ENCODE results near the gene TCHHL1.
A peak's percentile ranks its signal among the peaks of the same experiment; 100 is the strongest.

Gene TCHHL1

DNA sequence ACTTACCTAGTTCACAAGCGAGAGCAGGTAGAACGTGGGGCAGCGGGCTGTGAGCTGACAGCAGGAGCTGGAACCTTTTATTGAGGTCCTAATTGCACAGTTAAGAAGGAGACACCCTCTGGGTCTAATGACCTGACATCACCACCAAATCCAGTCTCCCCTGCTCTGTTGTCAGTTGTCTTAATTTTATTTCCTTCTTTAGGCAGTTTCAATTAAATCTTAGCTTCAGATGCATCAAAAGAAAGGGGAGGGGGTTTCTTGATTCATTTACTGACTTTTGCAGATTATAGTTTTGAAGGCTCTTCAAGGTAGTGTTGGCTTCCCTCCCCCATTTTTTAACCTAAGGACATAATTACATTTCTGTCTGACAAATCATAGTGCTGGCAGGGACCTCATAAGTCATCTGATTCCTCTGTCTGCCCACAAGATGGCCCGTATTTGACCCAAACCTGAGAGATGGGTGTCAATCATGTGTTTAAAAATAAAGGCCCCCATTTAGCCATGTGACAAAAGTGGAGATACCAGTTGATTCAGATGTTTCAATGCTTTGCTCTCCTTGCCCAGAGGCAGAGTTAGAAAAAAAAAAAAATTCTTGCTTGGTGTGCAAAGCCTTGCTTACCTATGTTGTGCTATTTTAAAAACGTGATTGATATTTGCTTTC lies at the start of gene TCHHL1:
TSS of gene TCHHL1 (minus strand) at position 51 of the 661 bp plus-strand sequence. CDS start 921 bp downstream, outside the sequence.
- DNase-seq (ENCODE audit: low spot score), result no peak

DNA sequence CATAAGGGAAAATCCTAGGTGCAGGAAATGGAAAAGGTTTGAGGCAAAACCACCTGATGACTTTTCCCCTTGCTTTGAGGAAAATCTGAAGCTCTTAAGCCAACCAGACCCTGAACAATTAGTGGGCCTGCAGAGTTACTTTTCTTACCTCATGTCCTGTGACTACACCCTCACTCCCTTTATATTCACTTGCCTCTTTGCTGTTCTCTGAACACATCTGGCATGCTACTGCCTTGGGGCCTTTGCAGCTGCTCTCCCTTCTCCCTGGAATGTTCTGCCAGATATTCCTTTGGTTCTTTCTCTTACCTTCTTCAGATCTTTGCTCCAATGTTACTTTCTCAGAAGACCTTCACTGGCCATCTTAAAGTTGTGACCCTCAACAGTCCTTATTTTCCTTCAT lies 48.4 kb upstream of the TCHHL1 start:
- no peak for DNase-seq (ENCODE audit: low spot score)

DNA sequence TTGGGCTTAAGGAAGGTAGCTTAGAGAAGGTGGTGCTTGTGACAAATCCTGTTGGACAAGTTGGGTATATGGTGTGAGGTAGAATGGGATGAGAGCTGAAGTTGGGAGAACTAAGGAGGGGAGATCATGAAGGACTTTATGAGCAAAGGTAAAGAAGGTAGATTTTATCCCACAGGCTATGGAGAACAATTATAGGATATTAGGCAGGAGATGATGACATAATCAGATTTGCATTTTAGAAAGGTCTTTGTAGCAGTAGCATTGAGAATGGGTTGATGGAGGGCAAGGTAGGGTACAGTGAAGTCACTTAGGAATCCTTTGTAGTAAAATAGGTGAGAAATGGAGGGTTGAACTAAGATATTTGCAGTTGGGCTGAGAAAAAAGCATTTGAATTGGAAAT lies 41.3 kb upstream of the TCHHL1 start:
- DNase-seq (ENCODE audit: low spot score), result no peak

DNA sequence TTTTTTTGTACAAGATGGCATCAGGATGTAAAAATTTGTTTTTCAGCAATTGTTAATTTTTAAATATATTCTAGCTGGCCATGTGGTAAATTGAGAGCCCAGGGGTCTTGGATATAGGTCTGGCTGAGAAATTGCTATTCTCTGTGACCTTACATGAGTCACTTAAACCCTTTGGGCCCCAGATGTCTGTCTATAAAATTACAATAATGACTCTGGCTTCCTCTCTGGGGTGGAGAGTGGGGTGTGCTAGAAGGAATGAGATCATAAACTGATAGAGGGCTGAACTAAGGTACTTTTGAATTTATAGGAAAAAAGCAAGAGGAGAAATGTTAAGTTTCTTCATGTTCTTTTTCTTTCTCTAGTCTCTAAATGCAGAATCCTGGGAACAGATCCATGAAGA lies 38.8 kb upstream of the TCHHL1 start:
- DNase-seq (ENCODE audit: low spot score), result no peak

DNA sequence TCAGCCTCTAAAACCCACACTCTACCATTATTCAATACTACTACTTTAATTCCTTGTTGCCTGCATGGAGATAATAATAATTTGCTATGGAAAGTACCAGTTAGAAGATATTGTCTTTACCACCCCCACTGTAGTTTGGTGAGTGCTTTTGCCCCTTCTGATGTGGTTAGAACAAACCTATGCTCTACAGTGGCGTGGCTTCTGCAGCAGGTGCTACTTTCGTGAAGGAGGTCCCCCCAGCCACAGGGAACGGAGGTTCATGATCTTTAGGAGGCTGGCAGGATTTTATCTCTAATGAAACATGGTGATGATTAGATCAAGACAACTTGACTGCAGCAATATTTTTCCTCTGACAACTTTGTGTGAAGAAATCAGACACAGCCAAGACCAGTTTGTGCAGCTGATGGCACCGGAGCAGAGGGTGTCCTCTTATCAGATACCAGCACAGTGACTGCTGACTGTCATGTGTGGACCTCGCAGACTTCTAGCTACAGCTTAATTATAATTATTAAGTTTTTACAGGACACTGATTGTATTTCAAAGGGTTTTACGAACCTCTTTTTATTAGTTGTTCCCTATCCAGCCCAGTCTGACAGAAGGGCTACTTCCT lies 37.1 kb upstream of the TCHHL1 start:
- DNase-seq (ENCODE audit: low spot score), result no peak

DNA sequence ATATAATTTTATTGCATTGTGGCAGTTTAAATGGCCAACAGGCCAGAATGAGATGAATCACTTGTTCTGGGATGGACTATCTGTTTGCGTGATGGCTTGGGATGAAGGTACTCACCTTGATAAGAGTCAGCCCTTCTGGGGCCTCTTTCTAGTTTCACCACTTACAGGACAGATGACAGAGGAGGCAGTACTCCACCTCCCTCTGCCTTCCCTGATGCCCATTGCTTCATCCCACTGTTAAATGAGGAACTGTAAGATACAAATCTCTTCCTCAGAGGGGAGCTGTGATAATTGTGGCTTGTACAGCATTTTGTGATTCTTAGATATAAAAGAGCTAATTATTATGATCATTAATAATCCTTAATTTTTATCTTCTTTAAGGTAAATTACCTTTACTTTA lies 30.1 kb upstream of the TCHHL1 start:
- no peak for DNase-seq (ENCODE audit: low spot score)

DNA sequence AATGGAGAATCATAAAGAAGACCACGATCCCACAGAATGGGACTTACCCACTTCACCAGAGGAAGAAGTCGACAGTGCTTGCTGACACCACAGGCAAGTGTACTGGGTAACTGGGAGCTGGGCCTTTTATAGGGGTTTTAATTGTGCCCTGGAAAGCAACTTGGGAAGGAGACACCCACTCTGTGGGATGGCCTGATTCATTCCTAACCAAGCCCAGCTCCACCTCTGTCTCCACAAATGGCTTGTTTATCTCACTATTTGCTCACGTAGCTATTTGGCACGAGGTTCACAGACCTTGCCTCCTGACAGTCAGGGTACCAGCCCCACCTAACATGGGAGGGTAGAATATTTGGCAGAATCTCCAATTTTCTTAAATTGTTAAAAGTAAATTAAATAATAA lies 26.5 kb upstream of the TCHHL1 start, which contains the start of gene TCHH:
TSS of gene TCHH (minus strand) at position 101 of the 400 bp plus-strand sequence. CDS start 1,364 bp downstream, outside the sequence.
- no peak for DNase-seq (ENCODE audit: low spot score)

DNA sequence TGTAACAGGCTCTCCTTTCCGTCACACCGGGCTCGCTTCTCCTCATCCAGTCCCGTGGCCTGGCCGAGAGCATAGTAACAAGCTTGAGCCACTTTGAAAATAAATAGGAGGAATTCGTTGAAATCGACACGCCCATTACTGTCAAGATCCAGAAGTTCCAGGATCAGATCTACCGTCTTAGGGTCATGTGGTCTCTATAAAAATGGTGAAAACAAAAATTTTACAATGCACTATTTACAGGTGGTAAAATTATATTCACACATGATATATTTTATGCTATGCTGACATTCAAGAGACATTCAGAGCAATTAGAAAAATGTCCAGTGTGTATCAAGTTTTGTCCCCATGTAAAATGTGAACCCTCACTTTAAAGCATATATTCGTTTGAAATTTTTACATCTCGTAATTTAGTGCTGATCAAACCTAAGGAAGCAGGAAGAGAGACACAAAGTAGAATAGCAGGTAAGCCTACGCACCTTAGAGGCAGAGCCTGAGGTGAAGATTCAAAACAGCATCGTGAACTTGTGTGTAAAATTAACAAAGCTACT lies 24.1 kb upstream of the TCHHL1 start:
- DNase-seq (ENCODE audit: low spot score), result no peak

DNA sequence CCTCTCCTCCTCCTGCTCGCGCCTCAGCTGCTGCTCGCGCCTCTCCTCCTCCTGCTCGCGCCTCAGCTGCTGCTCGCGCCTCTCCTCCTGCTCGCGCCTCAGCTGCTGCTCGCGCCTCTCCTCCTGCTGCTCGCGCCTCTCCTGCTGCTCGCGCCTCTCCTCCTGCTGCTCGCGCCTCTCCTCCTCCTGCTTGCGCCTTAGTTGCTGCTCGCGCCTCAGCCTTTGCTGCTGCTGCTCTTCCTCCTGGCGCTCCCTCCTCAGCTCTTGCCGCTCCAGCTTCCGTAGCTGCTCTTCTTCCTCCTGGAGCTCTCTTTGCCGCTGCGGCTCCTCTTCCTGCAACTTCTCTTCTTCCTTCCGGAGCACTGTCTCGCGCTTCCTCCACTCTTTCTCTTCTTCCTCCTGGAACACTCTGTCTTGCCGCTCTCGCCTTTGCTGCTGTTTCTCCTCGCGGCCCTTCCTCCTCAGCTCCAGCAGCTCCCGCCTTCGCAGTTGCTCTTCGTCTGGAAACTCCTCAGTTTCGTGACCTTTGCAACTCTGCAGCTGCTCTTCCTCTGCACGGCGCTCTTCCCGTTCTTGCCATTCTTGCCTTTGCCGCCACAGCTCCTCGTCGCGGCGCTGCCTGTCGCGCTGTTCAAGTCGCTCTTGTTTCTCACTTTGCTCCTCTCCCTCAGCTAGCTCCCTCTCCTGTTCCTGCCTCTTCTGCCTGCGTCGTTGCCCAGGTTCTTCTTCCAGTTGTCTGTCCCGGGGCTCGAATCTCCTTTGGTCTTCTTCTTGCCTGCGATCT lies 23.4 kb upstream of the TCHHL1 start:
- DNase-seq (ENCODE audit: low spot score), result no peak

DNA sequence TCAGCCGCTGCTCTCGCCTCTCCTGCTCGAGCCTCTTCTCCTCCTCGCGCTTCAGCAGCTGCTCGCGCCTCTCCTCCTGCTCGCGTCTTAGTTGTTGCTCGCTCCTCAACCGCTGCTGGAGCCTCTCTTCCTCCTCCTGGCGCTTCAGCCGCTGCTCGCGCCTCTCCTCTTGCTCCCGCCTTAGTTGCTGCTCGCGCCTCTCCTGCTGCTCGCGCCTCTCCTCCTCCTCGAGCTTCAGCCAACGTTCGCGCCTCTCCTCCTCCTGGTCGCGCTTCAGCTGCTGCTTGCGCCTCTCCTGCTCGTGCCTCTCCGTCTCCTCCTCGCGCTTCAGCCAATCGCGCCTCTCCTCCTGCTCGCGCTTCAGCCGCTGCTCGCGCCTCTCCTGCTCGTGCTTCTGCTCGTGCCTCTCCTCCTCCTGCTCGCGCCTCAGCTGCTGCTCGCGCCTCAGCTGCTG lies 22.7 kb upstream of the TCHHL1 start:
- DNase-seq (ENCODE audit: low spot score), result no peak

DNA sequence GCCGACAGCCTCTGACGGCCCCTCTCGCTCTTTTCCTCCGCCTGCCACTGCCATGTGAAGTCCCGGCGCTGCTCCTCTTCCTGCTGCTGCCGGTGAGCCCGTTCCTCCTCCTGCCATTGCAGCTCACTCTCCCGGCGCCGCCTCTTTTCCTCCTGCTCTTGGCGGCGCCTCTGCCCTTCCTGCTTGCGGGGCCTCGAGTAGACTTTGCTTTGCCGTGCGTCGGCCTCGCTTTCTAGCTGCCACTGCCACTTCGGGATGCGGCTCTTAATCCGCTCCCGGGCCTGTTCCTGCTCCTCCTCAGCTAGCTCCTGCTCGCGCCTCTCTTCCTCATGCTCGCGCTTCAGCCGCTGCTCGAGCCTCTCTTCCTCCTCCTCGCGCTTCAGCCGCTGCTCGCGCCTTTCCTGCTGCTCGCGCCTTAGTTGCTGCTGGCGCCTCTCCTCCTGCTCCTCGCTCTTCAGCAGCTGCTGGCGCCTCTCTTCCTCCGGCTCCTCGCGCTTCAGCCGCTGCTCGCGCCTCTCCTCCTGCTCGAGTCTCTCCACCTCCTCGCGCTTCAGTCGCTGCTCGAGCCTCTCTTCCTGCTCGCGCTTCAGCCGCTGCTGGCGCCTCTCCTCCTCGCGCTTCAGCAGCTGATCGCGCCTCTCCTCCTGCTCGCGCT lies 22.1 kb upstream of the TCHHL1 start:
- DNase-seq (ENCODE audit: low spot score), result no peak

DNA sequence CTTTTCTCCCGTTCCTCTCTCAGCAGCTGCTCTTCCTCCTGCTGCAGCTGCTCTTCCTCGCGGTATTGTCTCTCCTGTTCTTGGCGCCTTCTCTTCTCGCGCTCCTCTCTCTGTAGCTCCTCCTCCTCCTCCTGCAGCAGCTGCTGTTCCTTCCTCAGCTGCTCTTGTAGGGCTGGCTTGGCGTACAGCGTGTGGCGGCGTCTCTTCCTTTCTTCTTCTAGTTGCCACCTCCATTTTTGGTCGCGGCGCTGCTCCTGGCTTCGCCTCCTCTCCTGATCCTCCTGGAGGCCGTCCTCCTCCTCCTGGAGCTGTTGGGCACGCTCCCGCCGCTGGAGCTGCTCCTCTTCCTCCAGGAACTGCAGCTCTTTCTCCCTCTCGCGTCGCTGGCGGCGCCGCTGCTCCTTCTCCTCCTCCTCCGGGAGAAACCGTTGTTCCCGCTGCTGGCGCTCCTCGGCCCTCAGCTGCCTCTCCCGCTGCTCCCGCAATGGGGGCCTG lies 21.5 kb upstream of the TCHHL1 start:
- peak; percentile 8 for DNase-seq (ENCODE audit: low spot score)

DNA sequence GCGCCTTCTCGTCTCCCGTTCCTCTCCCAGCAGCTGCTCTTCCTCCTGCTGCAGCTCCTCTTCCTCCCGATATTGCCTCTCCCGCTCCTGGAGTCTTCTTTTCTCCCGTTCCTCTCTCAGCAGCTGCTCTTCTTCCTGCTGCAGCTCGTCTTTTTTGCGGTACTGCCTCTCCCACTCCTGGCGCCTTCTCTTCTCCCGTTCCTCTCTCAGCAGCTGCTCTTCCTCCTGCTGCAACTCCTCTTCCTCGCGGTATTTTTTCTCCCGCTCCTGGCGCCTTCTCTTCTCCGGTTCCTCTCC lies 21.1 kb upstream of the TCHHL1 start:
- no peak for DNase-seq (ENCODE audit: low spot score)

DNA sequence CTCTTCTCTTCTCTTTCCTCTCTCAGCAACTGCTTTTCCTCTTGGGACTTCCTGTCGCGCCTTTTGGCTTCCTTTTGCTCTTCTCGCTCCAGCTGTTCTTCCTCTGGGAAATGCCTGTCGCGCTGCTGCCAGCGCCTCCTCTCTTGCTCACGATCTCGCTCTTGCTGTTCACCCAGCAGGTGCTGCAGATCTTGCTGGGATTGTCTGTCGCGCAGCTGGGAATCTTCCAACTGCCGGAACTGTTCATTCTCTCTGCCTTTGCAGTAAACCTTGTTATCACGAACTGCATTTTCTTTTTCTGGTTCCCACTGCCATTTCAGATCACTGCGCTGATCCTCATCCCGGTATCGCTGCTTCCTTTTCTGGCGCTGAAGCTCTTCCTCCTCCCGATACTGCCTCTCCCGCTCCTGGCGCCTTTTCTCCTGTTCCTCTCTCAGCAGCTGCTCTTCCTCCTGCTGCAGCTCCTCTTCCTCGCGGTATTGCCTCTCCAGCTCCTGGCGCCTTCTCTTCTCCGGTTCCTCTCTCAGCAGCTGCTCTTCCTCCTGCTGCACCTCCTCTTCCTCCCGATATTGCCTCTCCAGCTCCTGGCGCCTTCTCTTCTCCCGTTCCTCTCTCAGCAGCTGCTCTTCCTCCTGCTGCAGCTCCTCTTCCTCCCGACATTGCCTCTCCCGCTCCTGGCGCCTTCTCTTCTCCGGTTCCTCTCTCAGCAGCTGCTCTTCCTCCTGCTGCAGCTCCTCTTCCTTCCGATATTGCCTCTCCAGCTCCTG lies 20.6 kb upstream of the TCHHL1 start:
- DNase-seq (ENCODE audit: low spot score), result no peak

DNA sequence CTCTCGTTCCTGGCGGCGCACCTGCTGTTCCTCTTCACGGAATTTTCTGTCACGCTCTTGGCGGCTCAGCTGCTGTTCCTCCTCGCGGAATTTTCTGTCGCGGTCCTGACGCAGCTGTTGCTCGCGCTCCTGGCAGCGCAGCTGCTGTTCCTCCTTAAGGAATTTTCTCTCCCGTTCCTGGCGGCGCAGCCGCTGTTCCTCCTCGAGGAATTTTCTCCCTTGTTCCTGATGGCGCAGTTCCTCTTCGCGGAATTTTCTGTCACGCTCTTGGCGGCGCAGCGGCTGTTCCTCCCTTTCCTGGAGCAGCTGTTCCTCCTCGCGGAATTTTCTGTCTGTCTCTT lies 20.0 kb upstream of the TCHHL1 start:
- no peak for DNase-seq (ENCODE audit: low spot score)

DNA sequence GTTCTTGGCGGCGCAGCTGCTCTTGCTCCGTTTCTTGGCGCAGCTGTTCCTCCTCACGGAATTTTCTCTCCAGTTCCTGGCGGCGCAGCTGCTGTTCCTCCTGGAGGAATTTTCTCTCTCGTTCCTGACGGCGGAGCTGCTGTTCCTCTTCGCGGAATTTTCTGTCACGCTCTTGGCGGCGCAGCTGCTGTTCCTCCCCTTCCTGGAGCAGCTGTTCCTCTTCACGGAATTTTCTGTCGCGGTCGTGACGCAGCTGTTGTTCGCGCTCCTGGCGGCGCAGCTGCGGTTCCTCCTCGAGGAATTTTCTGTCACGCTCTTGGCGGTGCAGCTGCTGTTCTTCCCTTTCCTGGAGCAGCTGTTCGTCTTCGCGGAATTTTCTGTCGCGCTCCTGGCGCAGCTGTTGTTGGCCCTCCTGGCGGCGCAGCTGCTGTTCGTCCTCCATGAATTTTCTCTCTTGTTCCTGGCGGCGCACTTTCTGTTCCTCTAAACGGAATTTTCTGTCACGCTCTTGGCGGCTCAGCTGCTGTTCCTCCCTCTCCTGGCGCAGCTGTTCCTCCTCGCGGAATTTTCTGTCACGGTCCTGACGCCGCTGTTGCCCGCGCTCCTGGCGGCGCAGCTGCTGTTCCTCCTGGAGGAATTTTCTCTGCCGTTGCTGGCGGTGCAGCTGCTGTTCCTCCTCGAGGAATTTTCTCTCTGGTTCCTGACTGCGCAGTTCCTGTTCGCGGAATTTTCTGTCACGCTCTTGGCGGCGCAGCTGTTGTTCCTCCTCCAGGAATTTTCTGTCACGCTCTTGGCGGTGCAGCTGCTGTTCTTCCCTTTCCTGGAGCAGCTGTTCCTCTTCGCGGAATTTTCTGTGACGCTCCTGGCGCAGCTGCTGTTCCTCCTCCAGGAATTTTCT lies 19.4 kb upstream of the TCHHL1 start:
- no peak for DNase-seq (ENCODE audit: low spot score)

DNA sequence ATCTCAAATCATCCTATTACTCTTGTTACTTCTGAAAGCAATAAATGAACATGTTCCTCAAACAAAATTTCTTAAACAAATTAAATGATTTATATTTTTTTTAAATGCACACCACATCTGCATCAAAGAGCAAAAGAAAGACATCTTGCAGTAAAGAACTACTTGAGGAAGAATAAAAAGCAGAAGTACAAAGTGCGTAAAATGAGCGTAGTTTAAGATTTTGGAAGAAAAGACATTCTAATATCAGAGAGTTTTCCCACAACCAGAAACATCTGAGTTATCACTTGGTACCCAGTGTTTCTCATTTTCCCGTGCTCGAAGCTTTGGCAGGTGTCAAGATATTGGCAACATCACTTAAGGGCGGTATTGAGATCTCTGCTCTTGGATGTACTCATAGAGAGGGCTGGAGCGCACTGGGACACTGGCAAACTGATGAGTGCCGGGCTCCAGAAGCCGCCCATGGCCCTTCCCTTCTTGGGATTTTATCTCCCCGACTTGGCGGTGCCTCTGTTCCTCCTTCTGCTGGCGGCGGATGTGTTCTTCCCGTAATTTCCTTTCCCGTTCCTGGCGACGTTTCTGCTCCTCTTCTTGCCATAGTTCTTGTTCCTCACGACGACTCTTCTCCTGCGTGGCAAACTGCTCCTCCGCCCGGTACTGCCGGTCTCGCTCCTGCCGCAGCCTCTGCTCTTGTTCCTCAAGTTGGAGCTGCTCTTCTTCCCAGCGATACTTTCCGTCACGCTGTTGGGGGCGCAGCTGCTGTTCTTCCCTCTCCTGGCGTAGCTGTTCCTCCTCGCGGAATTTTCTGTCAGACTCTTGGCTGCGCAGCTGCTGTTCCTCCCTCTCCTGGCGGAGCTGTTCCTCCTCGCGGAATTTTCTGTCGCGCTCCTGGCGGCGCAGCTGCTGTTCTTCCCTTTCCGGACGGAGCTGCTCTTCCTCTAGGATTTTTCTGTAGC lies 18.4 kb upstream of the TCHHL1 start:
- no peak for DNase-seq (ENCODE audit: low spot score)

DNA sequence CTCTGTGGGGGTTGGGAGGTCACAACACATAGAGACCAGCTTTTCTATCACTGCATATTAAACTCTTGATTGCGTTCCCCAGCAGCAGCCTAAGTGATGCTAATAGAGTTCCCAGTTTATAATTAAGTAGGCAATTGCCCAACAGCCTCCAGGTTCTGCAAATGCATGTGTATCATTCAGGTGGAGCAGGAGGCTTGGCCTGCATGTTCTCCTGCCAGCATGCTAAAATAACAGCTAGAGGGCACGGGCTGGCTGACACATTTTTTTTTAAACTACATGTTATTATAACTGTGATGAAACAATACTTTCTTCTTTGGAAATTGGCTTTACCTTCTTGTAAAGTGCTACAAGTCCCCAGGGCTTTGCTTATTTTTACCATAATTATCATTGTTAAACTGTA lies 16.0 kb upstream of the TCHHL1 start:
- DNase-seq (ENCODE audit: low spot score), result no peak

DNA sequence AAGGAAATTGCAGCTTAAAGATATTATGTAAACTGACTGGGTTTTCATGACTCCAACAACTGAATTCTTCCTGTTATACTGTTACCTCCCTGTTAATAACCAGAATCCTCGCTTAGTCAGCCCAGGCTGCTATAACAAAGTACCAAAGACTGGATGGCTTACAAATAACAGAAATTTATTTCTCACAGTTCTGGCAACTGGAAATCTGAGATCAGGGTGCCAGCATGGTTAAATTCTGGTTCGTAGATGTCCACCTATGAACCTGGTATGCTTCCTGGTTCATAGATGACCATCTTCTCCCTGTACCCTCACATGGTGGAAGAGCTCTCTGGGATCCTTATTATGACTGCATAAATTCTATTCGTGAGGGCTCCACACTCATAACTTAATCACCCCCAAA lies 8.1 kb upstream of the TCHHL1 start:
- DNase-seq (ENCODE audit: low spot score), result no peak

Measured in CD4-positive, alpha-beta T cell treated with Interleukin-2 at 100 ng/mL for 4 hours (primary cell).